GM20431 (cell line): ENCODE results near the gene AP4S1.
"Not testable (repeated sequence)": the region's sequence is repeated elsewhere in the genome, so short reads cannot be mapped to it uniquely, and the experiment has no call there.

Experiments
- in situ Hi-C: fragments of 300-500 bp; cut with MseI, MboI; formaldehyde crosslinking; loops from one replicate; pipeline ENCODE4 v1.15.0; 2020; ENCODE audit warnings: low sequenced_read_pairs; ENCODE audit not compliant: unreplicated experiment

Gene AP4S1

GRCh38 chr14:31025367-31026076 is at the start of gene AP4S1:
AP4S1 (plus strand) TSS chr14:31025649; CDS start chr14:31066197, 40,548 bp downstream.
- in situ Hi-C loops = no loop called here

DNA sequence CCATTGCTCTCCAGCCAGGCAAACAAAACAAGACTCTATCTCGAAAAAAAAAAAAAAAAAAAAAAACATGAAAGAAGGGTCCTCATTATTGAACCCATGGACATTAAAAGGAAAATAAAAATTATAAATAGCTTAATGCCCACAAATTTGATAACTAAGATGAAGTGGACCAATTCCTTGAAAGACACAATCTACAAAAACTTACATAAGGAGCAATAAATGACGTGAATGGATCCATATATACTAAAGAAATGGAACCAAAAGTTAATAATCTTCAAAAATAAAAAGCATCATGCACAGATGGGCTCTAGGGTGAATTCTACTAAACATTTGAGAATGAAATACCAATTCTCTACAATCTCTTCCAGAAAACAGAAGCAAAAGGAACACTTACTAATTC is 47.7 kb upstream of the AP4S1 start:
- in situ Hi-C loops = loop anchor here (10.0 kb wide), 1 partner anchor 97 kb away; no protein-coding TSS in a partner anchor

DNA sequence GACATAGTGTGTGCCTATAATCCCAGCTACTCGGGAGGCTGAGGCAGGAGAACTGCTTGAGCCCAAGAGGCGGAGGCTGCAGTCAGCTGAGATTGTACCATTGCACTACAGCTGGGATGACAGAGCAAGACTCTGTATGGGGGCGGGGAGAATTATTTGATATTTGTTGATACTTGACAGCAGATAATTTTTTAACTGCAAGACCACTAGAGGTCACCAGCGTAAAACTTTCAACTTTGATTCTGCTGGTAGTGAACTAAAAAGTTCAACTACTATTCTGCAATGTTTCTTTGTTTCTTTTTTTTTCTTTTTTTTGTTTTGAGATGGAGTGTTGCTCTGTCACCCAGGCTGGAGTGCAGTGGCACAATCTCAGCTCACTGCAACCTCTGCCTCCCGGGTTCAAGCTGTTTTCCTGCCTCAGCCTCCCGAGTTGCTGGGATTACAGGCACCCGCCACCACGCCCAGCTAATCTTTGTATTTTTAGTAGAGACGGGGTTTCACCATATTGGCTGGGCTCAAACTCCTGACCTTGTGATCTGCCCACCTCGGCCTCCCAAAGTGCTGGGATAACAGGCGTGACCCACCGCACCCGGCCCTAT is 45.2 kb upstream of the AP4S1 start:
- in situ Hi-C loops = not testable (repeated sequence)

DNA sequence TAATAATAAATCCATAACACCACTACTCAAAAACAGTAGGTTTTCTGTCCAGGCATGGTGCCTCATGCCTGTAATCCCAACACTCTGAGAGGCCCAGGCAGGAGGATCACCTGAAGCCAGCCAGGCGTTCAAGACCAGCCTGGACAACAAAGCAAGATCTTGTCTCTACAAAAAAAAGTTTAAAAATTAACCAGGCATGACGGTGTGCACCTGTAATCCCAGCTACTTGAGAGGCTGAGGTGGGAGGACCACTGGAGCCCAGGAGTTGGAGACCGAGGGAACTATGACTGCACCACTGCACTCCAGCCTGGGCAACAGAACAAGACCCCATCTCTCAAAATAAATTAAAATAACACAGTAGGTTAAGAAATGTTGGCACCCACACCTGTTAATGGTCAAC is 44.5 kb upstream of the AP4S1 start:
- in situ Hi-C loops = no loop called here

DNA sequence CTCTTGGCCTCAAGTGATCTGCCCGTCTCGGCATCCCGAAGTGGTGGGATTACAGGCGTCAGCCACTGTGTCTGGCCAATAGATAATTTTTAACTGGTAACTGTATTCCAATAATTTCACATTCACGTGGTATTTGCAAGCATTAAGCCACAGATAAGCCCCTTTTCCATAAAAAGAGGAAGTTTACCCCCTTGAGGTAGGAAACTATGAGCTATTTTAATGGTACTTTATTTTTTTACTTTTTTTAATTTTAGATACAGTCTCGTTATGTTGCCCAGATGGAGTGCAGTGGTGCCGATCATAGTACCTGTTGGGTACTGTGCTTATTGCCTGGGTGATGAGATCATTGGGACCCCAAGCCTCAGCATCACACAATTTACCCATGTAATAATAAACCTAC is 42.9 kb upstream of the AP4S1 start:
- in situ Hi-C loops = no loop called here

DNA sequence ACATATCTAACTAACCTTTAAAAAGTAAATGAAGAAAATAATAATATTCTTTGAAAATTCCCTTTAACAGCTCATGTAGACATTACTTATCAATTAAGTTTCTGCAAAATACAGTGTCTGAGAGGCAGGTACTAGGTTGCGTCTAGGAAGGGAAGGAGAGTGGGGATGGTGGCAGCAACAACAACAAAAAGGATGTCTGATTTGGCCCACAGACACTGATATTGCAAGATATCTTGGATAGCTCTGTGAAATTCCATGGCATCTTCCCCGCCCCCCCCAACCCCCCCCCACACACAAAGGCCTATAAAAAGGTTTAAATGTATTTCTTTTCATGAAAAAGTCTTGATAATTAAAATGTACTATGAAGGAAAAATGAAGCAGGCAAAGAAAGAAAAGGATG is 41.6 kb upstream of the AP4S1 start:
- in situ Hi-C loops = no loop called here

DNA sequence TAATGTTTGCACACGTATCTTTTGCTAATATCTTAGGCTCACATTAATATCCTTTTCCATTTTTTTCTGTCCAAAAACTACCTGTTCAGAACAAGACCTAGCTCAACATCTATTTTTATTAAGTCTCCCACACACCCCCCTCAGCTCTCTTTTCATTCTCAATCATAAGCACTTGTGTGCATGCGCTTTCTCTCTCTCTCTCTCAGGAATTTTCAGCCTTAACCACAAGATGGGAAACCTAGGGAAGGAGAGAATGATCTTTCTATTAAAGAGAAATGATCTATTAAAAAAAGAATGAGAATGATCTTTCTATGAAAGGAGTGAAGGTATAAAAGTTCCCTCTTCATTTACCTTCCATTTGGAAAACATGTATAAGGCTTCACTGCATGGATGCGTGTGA is 39.7 kb upstream of the AP4S1 start:
- in situ Hi-C loops = no loop called here

GRCh38 chr14:30988509-30988908 is 36.9 kb upstream of the AP4S1 start:
- in situ Hi-C loops = no loop called here

DNA sequence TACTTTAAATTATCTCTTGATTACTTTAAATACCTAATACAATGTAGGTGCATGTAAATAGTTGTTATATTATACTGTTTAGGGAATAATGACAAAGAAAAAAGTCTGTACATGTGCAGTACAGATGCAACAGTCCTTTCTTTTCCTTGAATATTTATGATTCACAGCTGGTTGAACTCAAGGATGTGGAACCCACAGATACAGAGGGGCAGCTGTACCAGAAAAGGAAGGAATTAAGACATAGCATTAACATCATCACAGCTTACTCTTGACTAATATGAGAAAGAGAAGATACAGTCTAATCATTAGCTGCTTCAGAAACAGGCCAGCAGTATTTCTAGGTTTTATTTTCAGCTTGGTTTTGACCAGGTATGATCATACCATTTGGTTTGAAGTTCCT is 34.7 kb upstream of the AP4S1 start:
- in situ Hi-C loops = no loop called here

- in situ Hi-C loops = no loop called here
Measured at GRCh38 chr14:30991408-30991807, 34.0 kb upstream of the AP4S1 start.

GRCh38 chr14:30993071-30993470 is 32.4 kb upstream of the AP4S1 start:
- in situ Hi-C loops = no loop called here

DNA sequence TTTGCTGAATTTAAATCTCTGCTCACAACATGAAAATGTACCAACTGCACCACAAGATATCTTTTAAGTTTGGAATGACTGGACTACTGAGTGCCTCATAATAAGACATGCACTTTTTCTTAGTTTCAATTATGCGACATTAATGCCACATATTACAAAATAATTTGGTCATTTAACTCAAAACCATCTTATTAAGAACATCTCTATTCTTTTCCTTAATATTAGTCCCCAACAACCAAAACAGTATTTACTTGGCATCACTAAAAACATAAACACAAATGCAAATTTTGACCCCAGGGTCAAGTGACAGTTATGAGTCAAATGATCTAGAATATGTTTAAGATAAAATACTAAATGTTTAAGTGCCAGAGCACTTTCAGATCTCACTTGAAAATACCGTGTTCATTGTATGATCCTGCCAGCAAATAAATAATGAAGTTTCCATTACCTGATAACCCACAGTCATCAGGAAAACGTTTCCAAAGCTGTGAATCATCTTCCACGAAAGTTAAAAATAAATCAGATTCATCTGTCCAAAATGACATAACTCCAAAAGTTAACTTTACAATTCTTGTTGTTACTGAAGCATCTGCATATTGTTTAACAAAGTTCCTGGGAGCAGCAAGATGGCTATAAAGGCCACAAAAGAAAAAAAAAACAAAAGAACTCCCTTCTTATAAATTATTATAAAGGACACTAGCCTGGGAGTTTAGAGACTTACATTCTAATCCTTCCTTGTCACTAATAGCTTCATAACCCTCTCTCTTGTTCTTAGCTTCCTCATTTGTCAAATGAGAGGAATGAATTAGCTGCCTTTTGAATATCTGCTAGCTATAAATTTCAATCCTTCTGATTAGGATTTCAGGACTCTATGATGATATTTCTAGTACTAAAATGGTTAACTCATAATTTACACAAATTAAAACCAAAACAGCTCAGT is 30.5 kb upstream of the AP4S1 start:
- in situ Hi-C loops = no loop called here

DNA sequence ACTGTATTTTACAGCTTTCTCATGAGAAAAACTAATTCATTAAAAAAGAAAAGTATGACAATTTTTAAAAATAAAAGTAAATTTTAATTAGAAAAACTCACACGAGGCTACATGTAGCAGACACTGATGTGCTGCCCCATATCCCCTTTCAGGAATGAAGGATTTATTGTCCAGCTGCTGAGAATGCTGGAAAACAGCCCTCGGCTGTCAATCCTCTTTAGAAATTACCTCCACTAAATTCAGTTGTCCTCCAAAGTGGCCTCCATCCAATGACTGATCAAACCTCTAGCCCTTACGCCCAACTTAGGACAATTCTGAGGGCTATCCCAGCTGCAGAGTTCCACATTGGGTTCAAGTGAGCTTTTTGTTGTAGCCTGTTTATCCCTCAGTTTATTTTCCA is 29.8 kb upstream of the AP4S1 start:
- in situ Hi-C loops = no loop called here

DNA sequence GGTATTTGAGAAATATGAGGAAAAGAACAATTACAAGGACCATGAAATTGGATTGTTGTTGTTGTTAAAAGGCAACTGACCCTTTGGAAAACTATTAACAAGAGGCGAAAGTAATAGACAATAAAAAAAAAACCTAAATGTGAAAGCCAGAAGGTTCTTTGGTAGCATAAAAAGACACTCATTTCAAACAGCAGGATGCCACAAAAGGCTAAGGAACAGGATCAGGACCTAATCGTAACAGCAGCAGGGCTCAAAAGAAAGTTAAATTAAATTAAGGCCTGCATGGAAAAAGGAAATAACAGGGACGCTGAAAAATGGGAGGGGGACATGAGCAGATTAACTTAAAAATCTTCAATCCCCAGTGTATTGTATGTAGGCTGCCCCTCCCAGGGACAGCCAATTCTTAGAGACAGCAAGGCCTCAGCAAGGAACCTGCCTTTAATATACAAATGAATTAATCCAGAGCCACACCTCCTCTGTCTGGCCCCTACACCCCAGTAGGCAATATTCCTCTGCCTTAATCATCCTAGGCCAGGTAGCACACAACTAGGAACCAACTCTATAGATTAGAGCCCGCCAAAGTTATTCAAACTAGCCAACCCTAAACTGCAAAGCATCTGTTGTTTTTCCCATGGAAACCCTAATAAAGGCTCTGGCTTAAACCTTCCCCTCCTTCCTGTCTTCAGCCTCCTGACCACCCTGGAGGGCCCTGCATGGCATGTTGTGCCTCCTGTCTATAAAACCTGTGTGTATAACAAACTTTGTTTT is 28.4 kb upstream of the AP4S1 start:
- in situ Hi-C loops = no loop called here

DNA sequence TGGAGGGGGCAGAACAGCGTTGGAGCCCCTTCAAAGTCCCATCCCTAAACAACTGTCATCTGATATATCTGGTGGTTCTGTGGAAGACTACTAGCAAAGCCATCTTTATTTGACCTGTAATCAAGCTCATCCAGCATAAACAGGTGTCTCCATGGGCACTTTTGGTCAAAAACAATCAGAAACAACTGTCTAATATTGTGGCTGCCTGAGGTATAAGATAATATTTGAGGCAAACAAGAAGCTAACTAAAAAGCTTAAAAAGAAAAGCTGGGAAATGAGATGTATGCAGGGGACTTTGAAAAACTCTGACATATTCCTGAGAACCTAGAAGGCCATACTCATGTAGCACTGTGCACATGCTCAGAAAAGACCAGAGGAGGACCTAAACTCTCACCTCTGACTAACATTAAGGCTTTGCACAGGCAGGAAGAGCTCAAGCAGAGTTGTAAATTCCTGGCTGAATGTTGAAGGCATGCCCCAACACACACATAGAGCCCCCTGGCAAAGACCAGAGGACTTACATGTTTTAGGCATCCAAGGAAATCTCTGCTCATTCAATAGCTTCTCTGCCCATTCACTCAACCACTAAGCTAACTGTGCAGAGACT is 27.2 kb upstream of the AP4S1 start:
- in situ Hi-C loops = no loop called here

GRCh38 chr14:30999038-30999773 is 26.2 kb upstream of the AP4S1 start:
- in situ Hi-C loops = no loop called here

DNA sequence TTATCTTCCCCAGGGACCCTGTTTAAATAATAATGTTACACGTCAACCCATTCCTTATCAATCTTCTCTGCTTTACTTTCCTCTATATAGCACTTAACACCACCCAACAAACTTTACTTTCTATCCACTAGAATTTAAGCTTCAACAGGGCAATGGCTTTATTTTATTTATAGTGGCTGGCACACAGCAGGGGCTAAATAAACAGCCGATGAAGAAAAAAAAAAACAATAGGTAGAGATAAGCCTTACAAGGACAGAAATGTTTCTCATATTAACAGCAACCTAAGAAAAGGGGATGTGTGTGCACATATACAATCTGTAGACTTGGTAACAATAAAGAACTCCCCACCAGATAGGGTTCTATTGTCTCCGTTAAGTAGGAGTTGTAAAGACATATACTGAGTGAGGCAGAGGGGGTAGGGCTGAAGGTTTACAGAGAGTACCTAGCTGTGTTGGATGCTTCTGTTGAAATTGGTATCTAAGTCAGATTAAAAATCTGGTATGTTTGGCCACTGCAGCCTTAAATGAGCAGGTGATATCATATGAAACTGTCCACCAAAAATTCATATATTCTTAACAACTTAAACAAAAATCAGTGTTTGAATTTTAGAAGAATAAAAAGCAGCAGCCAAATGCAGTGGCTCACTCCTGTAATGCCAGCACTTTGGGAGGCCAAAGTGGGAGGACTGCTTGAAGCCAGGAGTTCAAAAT is 24.7 kb upstream of the AP4S1 start:
- in situ Hi-C loops = no loop called here

GRCh38 chr14:31001339-31001658 is 24.1 kb upstream of the AP4S1 start:
- in situ Hi-C loops = no loop called here

DNA sequence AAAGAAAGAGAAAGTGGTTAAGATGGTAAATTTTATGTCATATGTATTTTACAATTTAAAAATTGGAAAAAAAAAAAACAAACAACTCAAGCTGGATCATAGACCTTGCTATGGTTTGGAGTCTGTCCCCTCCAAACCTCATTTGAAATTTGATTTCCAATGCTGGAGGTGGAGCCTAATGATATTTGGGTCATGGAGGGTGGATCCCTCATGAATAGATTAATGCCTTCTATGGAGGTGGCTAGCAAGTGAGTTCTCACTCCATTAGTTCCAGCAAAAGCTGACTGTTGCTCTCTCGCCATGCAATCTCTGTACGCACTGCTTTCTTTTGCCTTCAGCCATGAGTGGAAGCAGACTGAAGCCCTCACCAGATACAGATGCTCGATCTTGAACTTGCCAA is 22.2 kb upstream of the AP4S1 start:
- in situ Hi-C loops = no loop called here
